Keratinocyte (primary cell): Measurements from ENCODE around the gene AGR3.

Experiments used
- EZH2 ChIP-seq: IDR thresholded peaks from one replicate; pipeline ENCODE4 v1.6.1; 2012; ENCODE audit warnings: inconsistent platforms, mild to moderate bottlenecking, low read length, moderate library complexity
- TF ChIP-seq, protein P1 (sequence below), 3 experiments: IDR thresholded peaks in 1 of 3; conservative IDR thresholded peaks in 1 of 3; optimal IDR thresholded peaks in 1 of 3; 2 replicates in 2 of 3; 3 replicates in 1 of 3; pipeline versions ENCODE3 to v1.5.1; 2011; ENCODE audit warnings: low read length in 3 of 3, mild to moderate bottlenecking in 3 of 3, moderate library complexity in 2 of 3, control low read depth in 1 of 3, inconsistent platforms in 1 of 3; ENCODE audit not compliant: insufficient read depth in 2 of 3; ENCODE audit errors: extremely low read depth in 1 of 3

- TF ChIP-seq, protein P1, sequence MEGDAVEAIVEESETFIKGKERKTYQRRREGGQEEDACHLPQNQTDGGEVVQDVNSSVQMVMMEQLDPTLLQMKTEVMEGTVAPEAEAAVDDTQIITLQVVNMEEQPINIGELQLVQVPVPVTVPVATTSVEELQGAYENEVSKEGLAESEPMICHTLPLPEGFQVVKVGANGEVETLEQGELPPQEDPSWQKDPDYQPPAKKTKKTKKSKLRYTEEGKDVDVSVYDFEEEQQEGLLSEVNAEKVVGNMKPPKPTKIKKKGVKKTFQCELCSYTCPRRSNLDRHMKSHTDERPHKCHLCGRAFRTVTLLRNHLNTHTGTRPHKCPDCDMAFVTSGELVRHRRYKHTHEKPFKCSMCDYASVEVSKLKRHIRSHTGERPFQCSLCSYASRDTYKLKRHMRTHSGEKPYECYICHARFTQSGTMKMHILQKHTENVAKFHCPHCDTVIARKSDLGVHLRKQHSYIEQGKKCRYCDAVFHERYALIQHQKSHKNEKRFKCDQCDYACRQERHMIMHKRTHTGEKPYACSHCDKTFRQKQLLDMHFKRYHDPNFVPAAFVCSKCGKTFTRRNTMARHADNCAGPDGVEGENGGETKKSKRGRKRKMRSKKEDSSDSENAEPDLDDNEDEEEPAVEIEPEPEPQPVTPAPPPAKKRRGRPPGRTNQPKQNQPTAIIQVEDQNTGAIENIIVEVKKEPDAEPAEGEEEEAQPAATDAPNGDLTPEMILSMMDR (optimal IDR thresholded peaks at IDR 0.05 in 1 of 3, IDR thresholded peaks at IDR 0.05 in 1 of 3, conservative IDR thresholded peaks at IDR 0.05 in 1 of 3; ENCODE audit: extremely low read depth in 1 of 3, insufficient read depth in 2 of 3, low read length in 3 of 3): no peak
- TF ChIP-seq EZH2: no peak
Observed at GRCh38 chr7:16846601-16847165, 35.1 kb downstream of the AGR3 start.
